Epithelial cell of esophagus (primary cell): ENCODE data around the gene OPN4.

Source experiments
- DNase-seq: peaks from one replicate; pipeline ENCODE4 v3.0.0; 2010; ENCODE audit warnings: low read depth
- H3K4me3 ChIP-seq: 2 replicates; pipeline ENCODE4 v1.5.1; 2011; ENCODE audit warnings: mild to moderate bottlenecking, low read length, control low read depth
- TF ChIP-seq, protein P1 (sequence below): IDR thresholded peaks from 2 replicates; pipeline ENCODE4 v1.5.1; 2011; ENCODE audit warnings: low read depth, mild to moderate bottlenecking, low read length, control low read depth, inconsistent platforms; ENCODE audit not compliant: insufficient read depth; ENCODE audit errors: missing control alignments

OPN4 gene

DNA sequence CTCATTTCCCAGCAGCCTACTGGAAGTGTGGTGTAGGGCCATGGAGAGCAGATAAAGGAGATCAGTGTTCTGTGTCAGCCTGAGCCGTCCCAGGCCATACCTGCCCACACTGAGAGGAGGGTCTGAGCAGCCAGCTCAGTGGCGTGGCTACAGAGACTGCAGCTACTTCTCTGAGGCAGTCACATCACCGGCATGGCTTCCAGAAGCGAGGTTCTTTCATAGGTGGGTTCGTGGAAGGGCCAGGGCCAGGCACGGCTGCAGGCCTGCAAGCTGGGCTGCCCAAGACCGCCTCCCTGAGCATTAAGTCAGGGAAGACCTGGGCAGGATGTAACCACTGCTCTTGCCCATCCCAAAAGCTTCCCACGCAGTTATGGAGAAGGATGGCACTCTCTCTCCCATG lies 48.8 kb downstream of the OPN4 start:
- no peak overlapping the region for H3K4me3 ChIP-seq
- TF ChIP-seq, protein P1, sequence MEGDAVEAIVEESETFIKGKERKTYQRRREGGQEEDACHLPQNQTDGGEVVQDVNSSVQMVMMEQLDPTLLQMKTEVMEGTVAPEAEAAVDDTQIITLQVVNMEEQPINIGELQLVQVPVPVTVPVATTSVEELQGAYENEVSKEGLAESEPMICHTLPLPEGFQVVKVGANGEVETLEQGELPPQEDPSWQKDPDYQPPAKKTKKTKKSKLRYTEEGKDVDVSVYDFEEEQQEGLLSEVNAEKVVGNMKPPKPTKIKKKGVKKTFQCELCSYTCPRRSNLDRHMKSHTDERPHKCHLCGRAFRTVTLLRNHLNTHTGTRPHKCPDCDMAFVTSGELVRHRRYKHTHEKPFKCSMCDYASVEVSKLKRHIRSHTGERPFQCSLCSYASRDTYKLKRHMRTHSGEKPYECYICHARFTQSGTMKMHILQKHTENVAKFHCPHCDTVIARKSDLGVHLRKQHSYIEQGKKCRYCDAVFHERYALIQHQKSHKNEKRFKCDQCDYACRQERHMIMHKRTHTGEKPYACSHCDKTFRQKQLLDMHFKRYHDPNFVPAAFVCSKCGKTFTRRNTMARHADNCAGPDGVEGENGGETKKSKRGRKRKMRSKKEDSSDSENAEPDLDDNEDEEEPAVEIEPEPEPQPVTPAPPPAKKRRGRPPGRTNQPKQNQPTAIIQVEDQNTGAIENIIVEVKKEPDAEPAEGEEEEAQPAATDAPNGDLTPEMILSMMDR: no peak
- DNase-seq: no peak

DNA sequence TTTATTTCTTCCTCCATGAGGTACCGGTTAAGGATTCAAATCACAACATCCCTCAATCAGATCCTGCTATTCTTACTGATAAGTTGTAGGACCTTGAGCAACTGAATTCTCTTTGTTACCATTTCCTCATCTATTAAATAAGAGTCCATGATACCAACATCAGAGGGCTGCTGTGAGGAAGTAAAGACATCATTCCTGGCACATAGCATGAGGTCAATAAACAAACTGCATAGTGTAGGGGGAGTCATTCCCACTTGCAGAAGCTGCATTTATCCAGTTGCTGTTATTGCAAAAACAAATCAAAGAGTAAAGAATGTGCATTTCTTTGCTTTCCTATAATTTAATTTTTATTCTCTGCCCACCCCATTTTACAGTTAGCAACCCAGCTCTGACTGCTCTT lies 50.8 kb downstream of the OPN4 start:
- no peak for DNase-seq
- H3K4me3 ChIP-seq: no peak overlapping the region

DNA sequence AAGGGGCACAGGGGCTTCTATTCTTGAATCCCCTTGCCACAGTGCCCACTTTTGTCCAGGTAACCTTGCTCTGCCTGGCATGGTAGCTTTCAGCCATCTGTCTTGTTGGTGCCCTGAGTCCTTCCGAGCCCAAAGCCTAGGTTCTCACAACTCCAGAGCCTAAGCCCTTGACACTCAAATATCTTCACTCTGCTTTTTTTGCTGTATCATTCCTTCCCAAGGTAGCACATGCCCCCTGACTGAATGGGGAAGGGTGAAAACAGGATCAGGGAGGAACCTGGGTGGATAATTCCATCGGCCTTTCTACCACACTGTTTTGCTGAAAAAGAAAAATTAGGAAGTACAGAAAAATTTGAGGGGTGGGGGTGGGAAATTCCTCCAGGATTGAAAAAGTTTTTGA lies 51.6 kb downstream of the OPN4 start:
- no peak for DNase-seq
- TF ChIP-seq, protein P1: no peak
- no peak overlapping the region for H3K4me3 ChIP-seq

More for the DNA sequence above, 50.8 kb downstream of the OPN4 start:
- TF ChIP-seq, protein P1: no peak

DNA sequence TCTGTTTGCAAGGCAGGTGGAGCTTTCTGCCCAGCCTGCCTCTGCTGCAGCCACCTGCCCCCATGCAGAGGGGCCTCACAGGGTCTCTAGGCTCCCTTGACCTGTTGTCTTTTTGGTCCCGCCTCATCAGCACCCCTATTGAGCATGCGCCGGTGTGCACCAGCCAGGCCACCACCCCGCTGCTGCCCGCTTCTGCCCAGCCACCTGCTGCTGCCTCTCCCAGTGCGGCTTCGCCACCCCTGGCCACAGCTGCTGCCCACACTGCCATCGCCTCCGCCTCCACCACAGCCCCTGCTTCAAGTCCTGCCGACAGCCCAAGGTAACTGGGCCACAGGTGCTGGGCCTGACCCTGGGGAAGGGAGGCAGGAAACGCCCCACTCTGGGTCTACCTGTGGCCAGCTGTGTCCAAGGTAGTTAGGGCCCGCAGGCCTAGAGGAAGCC lies 52.1 kb downstream of the OPN4 start:
- DNase-seq: no peak
- TF ChIP-seq, protein P1: no peak
- no peak overlapping the region for H3K4me3 ChIP-seq

DNA sequence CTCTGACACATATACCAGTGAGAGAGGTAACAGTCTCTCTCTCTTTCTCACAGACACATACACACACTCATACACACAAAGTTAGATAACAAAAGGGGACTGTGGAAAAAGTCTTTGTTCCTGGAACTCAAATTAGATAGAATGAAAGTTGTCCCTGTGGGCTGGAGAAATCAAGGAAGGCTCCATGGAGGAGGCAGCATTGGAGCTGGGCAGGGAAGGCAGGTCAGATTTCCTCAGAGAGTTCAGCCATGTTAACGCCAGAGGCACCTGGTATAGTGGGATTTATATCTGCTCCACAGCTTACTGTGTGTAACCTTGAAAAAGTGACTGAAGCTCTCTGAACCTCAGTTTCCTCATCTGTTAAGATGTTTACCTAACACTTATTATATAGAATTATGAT lies 52.6 kb downstream of the OPN4 start:
- TF ChIP-seq, protein P1: no peak
- no peak for DNase-seq
- no peak overlapping the region for H3K4me3 ChIP-seq

DNA sequence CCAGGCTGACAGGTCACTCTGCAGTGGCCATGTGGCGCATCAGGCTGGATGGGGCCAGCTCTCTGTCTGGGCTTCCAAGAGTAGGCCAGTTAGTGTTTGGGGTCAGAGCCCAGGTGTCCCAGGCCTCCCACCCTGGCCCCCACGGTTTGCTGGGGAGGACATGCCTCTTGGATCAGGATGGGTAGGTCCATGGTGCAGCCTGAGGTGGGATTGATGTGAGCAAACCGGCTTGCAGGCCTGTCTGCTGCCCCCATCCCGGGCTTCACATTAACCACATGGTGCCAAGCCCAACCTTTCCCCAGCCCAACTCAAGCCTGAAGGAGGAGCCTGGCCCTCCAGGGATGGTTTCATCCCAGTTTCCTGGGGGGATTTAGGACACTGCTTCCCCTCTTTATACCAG lies 53.2 kb downstream of the OPN4 start:
- TF ChIP-seq, protein P1: no peak
- H3K4me3 ChIP-seq: no peak overlapping the region
- no peak for DNase-seq

DNA sequence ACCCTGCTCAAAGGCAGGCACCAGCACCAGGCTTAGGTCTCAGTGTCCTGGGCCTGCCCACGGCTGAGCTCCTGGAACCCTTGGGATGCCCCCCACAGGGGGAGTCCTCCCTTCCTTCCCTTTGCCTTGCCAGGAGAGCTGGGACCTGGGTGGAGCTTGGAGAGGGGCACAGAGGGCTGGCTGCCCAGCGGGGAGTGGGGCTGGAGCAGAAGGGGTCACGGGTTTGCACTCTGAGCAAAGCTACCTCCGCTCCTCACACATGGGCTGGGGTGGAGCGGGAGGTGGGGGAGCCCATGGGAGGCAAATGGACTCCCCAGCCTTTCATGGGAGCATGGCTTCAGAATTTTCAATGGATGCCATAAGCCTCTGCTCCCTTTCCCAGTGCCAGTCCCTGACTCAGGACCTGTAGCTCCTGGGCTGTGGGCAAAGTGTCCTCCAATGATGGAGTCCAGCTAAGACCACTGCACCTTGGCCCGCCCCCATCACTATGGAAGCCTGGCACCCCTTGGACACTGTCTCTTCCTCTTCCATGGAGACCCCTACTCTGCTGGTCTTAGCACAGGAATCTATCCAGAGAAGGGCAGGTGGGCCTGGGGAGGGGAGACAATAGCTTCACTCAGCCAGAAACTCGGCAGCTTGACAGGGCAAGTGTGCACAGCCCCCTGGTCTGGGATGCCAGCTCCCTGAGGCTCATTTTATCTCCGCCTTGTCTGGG lies 53.9 kb downstream of the OPN4 start:
- DNase-seq: no peak

More for the DNA sequence above, 53.9 kb downstream of the OPN4 start:
- H3K4me3 ChIP-seq: no peak overlapping the region
- TF ChIP-seq, protein P1: no peak
